Vagina (tissue), 2 donors: Measurements from ENCODE around the gene NACA2. TPM values are rescaled to one million over a fixed set of nuclear protein-coding genes. Genes with fewer than 3 reads are reported as not detected.
"Not testable (repeated sequence)": the region's sequence is repeated elsewhere in the genome, so short reads cannot be mapped to it uniquely, and the experiment has no call there.

Experiments
- DNase-seq, 2 donors: peaks; one replicate each; pipeline ENCODE4 v3.0.0-alpha.2; 2017; ENCODE audit errors: extremely low spot score in 2 of 2
- H3K27ac ChIP-seq: fragments of 200-600 bp; sonication (generic); one replicate; pipeline ENCODE4 v1.5.1; 2019
- H3K27me3 ChIP-seq: fragments of 200-600 bp; sonication (generic); one replicate; pipeline ENCODE4 v1.5.1; 2019
- H3K36me3 ChIP-seq, 2 donors: fragments of 200-600 bp; sonication (generic); one replicate each; pipeline ENCODE4 v1.5.1; 2017 to 2019
- H3K4me1 ChIP-seq: fragments of 200-600 bp; sonication (generic); one replicate; pipeline ENCODE4 v1.5.1; 2019
- H3K4me3 ChIP-seq, 2 donors: fragments of 200-600 bp; sonication (generic); 1 replicate in 1 of 2; 2 replicates in 1 of 2; pipeline ENCODE4 v1.5.1; 2016 to 2019
- H3K9me3 ChIP-seq: fragments of 200-600 bp; sonication (generic); one replicate; pipeline ENCODE4 v1.5.1; 2019
- CTCF ChIP-seq, 3 experiments: fragments of 450-650 bp in 2 of 3; fragments of 200-600 bp in 1 of 3; sonication (generic) in 1 of 3; IDR thresholded peaks; one replicate each; pipeline ENCODE4 v1.5.1; 2017 to 2019; ENCODE audit warnings: antibody characterized with exemption in 3 of 3, mild to moderate bottlenecking in 2 of 3, moderate library complexity in 2 of 3
- POLR2A ChIP-seq, 2 donors: fragments of 450-650 bp; IDR thresholded peaks; one replicate each; pipeline ENCODE4 v1.6.1; 2017; ENCODE audit warnings: antibody characterized with exemption in 2 of 2, mild to moderate bottlenecking in 2 of 2, moderate library complexity in 2 of 2
- POLR2AphosphoS5 ChIP-seq, 2 donors: sonication (generic); formaldehyde crosslinking; IDR thresholded peaks; one replicate each; pipeline ENCODE4 v1.9.0; 2017; ENCODE audit warnings: antibody characterized with exemption in 2 of 2, mild to moderate bottlenecking in 2 of 2, low read depth in 1 of 2; ENCODE audit not compliant: insufficient read depth in 1 of 2
- intact Hi-C: fragments of 100-400 bp; cut with DNase I; formaldehyde crosslinking; loops from one replicate; pipeline ENCODE4 v1.15.1; 2023
- total RNA-seq: library from RNA; depleted of rRNA; stranded (reverse); fragments of >200 nt; gene quantifications from one replicate; pipeline ENCODE4 v1.2.3, GENCODE V29; 2016

The NACA2 gene
- total RNA-seq, 1 donor from 2014 or later: not detected

- H3K27ac ChIP-seq: no peak overlapping the region
- TF ChIP-seq CTCF (IDR thresholded peaks at IDR 0.05) (no peak), POLR2A (IDR thresholded peaks at IDR 0.05) (no peak), POLR2AphosphoS5 (IDR thresholded peaks at IDR 0.05; ENCODE audit: insufficient read depth in 1 of 2, low read depth in 1 of 2) (no peak)
- DNase-seq: no peak
- intact Hi-C loops: no loop called here
- H3K36me3 ChIP-seq: no peaks in the 10 kb centered on the region
- no peaks in the 10 kb centered on the region for H3K4me1 ChIP-seq
- H3K9me3 ChIP-seq: no peaks in the 10 kb centered on the region
- no peak overlapping the region for H3K4me3 ChIP-seq
- no peaks in the 10 kb centered on the region for H3K27me3 ChIP-seq
Observed at GRCh38 chr17:61634011-61634539, 43.1 kb upstream of the NACA2 start.

GRCh38 chr17:61632826-61633225, 41.8 kb upstream of the NACA2 start:
- Histone ChIP-seq H3K4me1 (no peaks in the 10 kb centered on the region), H3K27ac (no peak overlapping the region), H3K36me3 (no peaks in the 10 kb centered on the region), H3K27me3 (no peaks in the 10 kb centered on the region), H3K4me3 (no peak overlapping the region), H3K9me3 (no peaks in the 10 kb centered on the region)
- TF ChIP-seq CTCF (IDR thresholded peaks at IDR 0.05) (no peak), POLR2AphosphoS5 (IDR thresholded peaks at IDR 0.05; ENCODE audit: insufficient read depth in 1 of 2, low read depth in 1 of 2) (no peak), POLR2A (IDR thresholded peaks at IDR 0.05) (no peak)
- DNase-seq: no peak
- intact Hi-C loops: no loop called here

- Histone ChIP-seq H3K9me3 (no peaks in the 10 kb centered on the region), H3K36me3 (no peaks in the 10 kb centered on the region), H3K27me3 (no peaks in the 10 kb centered on the region), H3K4me1 (no peaks in the 10 kb centered on the region), H3K27ac (no peak overlapping the region), H3K4me3 (no peak overlapping the region)
- DNase-seq: no peak
- intact Hi-C loops: no loop called here
- TF ChIP-seq POLR2A (IDR thresholded peaks at IDR 0.05) (no peak), CTCF (IDR thresholded peaks at IDR 0.05) (no peak), POLR2AphosphoS5 (IDR thresholded peaks at IDR 0.05; ENCODE audit: insufficient read depth in 1 of 2, low read depth in 1 of 2) (no peak)
Observed at GRCh38 chr17:61631800-61632199, 40.8 kb upstream of the NACA2 start.

GRCh38 chr17:61628158-61628557, 37.1 kb upstream of the NACA2 start:
- intact Hi-C loops, H3K4me1 ChIP-seq, H3K4me3 ChIP-seq, H3K9me3 ChIP-seq, H3K36me3 ChIP-seq, H3K27ac ChIP-seq, DNase-seq, H3K27me3 ChIP-seq: not testable (repeated sequence)

- Histone ChIP-seq H3K36me3 (no peaks in the 10 kb centered on the region), H3K4me3 (no peak overlapping the region), H3K27me3 (no peaks in the 10 kb centered on the region), H3K4me1 (no peaks in the 10 kb centered on the region), H3K9me3 (no peaks in the 10 kb centered on the region), H3K27ac (no peak overlapping the region)
- TF ChIP-seq CTCF (IDR thresholded peaks at IDR 0.05) (no peak), POLR2AphosphoS5 (IDR thresholded peaks at IDR 0.05; ENCODE audit: insufficient read depth in 1 of 2, low read depth in 1 of 2) (no peak), POLR2A (IDR thresholded peaks at IDR 0.05) (no peak)
- no peak for DNase-seq
- intact Hi-C loops: no loop called here
Observed at GRCh38 chr17:61627658-61628057, 36.6 kb upstream of the NACA2 start.
